NCI-H1092 (cell line): Measurements from ENCODE around the gene SNX7.
A peak's percentile ranks its signal among the peaks of the same experiment; 100 is the strongest.

ENCODE experiments used
- DNase-seq: peaks from one replicate; lab custom pipeline; 2025; lab: John Stamatoyannopoulos, UW

SNX7 gene

DNA sequence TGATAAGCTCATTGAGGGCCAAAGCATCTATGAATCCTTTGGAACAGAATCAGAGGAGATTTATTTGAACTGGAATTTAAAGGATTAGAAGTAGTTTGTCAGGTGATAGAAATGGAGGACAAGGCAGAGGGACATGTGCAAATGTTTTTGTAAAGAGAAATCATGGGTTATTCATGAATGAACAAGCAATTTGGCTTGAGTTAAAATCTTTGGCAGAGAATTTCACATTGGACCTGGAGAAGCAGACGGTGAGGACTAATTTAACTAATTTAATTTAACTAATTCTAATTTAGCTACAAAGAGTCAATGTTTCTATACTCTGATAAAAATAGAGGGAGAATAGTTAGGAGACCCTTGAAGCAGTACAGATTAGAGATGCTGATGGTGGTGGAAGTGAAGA lies 36.3 kb downstream of the SNX7 start:
- DNase-seq, result no peak

GRCh38 chr1:98698625-98699024 lies 37.1 kb downstream of the SNX7 start:
- no peak for DNase-seq

GRCh38 chr1:98700228-98700627 lies 38.7 kb downstream of the SNX7 start:
- DNase-seq, result no peak

DNA sequence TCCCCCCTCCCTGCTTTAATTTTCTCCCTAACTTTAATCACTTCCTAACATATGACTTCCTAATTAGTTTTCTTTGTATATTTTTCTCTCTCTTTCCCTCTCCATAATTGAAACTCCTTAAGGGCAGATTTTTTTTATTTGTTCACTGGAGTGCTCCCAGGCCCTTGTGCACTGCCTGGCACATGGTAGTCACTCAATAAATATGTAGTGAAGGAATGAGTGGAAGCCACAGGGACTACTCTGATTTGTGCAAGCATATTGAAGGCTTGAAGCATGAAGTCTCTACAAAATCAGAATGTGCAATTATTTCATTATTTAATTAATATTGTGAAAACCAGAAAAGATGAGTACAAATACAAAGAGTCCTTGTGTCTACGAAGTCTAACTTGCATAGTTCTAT lies 41.5 kb downstream of the SNX7 start:
- no peak for DNase-seq

DNA sequence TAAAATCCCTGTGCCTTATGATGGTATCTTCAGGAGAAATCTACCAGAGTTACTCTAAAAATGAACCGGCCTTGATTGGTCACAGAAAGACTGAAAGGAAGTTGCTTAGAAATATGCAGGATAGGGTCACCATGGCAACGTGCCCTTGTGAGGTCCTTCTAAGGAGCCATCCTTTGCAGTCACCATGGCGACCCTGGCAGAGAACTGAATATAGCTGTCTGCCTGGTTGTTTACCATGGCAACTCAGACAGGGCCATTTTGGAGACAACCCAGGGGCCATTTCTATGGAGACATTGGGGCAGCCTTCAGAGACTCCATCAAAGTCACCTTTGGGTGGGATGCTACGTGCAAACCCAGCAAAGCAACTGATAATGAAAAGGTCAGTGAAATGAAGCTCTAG lies 43.0 kb downstream of the SNX7 start:
- DNase-seq, result no peak

DNA sequence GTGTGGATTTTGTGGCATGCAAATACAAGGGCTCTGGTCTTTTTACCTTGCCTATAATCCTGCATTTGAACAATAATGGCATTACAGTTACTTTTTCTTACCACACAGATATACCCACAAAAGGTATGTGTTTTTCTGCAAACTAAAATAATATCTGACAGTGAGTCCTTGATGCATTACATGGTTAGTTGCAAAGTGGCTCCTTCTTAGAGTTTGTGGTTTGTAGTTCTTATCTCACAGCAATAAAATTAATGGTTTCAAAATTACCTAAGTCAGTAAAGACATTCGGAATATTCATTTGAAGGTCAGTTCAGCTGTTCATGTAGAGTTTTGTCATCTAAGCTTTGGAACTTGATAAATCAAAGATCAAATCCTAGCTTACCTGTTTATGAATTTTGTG lies 43.5 kb downstream of the SNX7 start:
- no peak for DNase-seq

GRCh38 chr1:98705591-98705990 lies 44.1 kb downstream of the SNX7 start:
- DNase-seq, result no peak

DNA sequence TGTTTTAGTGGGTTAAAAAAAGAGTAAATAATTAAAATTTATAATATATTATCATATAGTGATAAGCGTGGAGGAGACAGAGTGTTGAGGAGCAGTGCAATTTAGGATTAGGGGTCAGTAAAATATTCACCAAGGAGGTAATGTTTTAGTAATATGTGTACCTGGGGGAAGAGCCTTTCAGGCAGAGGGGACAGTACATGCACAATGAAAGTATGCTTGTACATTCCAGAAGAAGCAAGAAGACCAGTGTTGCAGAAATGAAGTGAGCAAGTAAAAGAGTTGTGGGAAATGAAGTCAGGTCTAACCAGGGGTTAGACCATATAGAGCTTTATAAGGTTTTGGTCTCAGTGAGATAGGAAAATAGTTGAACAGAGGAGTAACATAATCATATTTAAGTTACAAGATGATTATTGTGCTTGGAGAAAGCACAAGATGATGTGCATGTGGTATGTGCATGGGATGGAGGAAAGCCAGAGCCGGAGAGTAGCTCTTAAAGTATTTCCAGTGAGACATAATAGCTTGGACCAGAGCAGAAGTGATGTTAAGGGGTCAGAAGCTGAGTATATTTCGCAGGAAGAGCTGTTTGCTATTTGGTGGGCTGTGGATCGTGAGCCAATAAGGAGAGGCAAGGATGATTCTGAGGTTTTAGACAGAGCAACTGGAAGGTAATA lies 44.8 kb downstream of the SNX7 start:
- DNase-seq, result no peak

DNA sequence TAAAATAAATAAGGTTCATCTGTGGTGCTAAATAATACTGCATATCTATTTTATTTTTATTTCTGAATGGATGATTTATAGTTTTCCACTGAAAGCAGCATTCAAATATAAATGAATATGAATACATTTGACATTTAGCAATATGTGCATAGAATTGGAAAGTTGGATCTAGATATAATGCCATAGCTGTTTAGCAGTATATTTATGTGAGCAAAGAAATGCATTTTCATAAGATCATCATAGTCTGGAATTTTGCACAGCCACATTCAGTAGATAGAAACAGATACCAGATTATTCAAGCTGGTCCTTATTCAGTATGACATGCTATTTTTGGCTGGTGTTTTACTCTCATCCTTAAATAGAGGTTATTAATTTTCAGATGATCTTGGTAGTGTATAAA lies 46.0 kb downstream of the SNX7 start:
- no peak for DNase-seq

DNA sequence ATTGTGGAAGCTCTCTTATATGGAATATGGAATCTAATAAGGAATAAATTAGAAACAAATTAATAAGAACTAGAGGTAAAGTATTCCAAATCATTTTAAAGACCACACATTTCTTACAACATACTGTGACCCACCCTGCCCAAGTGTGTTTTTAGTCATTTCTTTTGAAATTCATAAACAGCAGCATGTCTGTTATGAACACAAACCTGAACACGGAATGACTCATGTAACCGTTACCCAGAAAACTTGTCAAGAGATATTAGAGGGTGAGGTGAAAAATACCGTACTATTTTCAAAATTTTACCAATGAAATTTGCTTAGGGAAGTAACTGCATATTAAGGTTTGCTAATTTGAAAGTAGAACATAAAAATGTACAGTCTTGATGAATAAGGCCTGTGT lies 48.4 kb downstream of the SNX7 start:
- no peak for DNase-seq

GRCh38 chr1:98723574-98723973 lies 62.1 kb downstream of the SNX7 start:
- no peak for DNase-seq

DNA sequence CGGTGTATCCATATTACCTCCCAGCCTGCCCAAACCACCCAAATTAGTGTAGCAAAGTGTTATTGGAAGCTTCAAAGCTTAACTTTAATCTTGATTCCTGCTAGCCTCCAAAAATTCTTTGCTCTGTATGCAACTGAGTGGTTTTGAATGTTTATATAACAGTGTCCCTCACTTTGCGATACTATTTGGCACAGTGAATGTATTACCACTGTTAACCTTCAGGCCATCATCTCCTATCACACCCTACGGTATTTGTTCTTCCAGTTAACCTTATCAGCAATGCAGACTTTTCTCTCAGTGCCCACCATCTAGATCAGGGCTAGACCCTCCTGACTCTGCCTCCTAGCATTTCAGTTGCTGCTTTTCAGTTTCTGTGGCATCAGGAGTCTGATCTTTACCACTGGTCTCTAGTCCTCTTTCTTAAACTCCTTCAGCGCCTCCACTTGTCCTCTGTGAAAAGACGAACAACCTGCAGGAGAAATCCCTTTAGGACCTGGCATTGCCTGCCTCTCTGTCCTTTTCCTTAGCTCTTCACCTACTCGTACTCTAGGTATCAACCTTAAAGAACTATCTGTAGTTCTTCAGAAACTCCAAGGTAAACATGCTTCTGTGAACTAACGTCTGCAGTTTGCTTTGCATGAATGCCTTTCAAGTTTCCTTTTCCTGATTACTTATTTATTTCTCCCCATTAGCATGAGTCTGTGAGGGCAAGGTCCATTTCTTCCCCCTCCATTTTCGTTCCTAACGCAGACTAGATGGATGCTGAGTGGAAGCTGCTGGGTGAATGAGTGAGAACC lies 71.7 kb downstream of the SNX7 start:
- no peak for DNase-seq

GRCh38 chr1:98733782-98734112 lies 72.2 kb downstream of the SNX7 start:
- DNase-seq, result no peak

- DNase-seq, result no peak
Observed at GRCh38 chr1:98735756-98736155, 74.2 kb downstream of the SNX7 start.

DNA sequence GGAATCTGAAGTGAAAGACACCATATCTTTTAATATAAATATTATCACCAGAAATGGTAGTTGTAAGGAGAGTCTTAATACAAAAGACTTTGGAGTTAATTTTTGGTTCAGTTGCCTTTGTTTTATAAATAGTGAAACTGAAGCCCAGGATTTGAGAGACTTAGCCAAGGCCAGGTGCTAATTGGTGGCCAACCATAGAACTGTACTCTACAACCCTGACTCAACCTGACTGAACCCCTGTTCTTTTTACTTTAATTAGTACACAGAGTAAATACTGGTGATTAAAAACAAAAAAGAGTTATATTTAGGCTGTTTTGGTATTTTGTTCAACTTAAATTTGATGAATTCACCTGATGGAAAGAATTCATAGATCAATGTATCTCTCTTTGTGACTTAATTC lies 76.3 kb downstream of the SNX7 start:
- DNase-seq, result no peak

GRCh38 chr1:98739762-98740161 lies 78.2 kb downstream of the SNX7 start:
- DNase-seq, result no peak

GRCh38 chr1:98741164-98741563 lies 79.6 kb downstream of the SNX7 start:
- no peak for DNase-seq

DNA sequence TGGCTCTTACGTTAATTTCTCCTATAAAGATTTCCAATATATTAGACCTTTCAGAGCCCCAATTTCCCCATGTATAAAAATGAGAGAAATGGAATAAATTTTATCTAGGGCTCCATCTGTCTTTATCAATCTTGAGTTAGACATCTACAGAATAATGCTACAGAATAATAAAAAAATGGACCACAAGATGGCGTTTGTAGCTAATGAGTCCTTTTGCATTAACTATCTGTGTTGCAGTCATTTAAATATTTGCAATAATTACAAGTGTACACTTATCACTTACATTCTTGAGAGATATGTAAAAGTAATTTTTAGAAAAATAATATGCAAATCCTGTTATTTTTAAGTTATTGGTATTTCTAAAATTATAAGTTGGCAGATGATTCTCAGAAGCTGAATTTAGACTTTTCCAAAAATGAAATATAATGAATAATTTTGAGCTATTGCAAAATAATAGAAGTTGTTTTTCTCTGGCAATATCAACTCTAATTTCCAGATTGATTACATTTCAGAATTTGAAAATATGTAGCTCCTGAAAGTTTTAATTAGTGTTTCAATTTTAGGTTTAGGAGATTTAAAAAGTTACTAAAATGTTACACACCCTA lies 87.7 kb downstream of the SNX7 start:
- DNase-seq, result peak; percentile 6

- no peak for DNase-seq
Observed at GRCh38 chr1:98754176-98754575, 92.7 kb downstream of the SNX7 start.

GRCh38 chr1:98761219-98761865 lies 99.8 kb downstream of the SNX7 start:
- DNase-seq, result no peak

GRCh38 chr1:98763488-98764150 lies 102.1 kb downstream of the SNX7 start:
- no peak for DNase-seq

- no peak for DNase-seq
Observed at GRCh38 chr1:98764485-98764884, 103.0 kb downstream of the SNX7 start.
